Hepatocyte (in vitro differentiated cells): ENCODE data around the gene MAP3K20. TPM values are rescaled to one million over a fixed set of nuclear protein-coding genes. Genes with fewer than 3 reads are reported as not detected.

ENCODE experiments used
- DNase-seq: peaks from one replicate; pipeline ENCODE4 v3.0.0-alpha.2; 2016; ENCODE audit warnings: low spot score
- H2AFZ ChIP-seq: fragments of 200-600 bp; sonication (generic); 2 replicates; pipeline ENCODE4 v1.6.0; 2016; ENCODE audit warnings: antibody characterized with exemption, mild to moderate bottlenecking
- H3K27ac ChIP-seq: fragments of 200-600 bp; sonication (generic); 2 replicates; pipeline ENCODE4 v1.5.1; 2016; ENCODE audit warnings: mild to moderate bottlenecking
- H3K27me3 ChIP-seq: fragments of 200-600 bp; sonication (generic); 2 replicates; pipeline ENCODE4 v1.6.1; 2016
- H3K36me3 ChIP-seq: fragments of 200-600 bp; sonication (generic); replicated peaks from 2 replicates; pipeline ENCODE4 v1.5.1; 2016; ENCODE audit warnings: low read depth; ENCODE audit not compliant: insufficient read depth
- H3K4me1 ChIP-seq: fragments of 200-600 bp; sonication (generic); 2 replicates; pipeline ENCODE4 v1.5.1; 2016; ENCODE audit warnings: mild to moderate bottlenecking, moderate library complexity; ENCODE audit not compliant: insufficient read depth
- H3K4me2 ChIP-seq: fragments of 200-600 bp; sonication (generic); 2 replicates; pipeline ENCODE4 v1.6.0; 2016
- H3K4me3 ChIP-seq: fragments of 200-600 bp; sonication (generic); 2 replicates; pipeline ENCODE4 v1.5.1; 2016; ENCODE audit warnings: mild to moderate bottlenecking
- H3K79me2 ChIP-seq: fragments of 200-600 bp; sonication (generic); 2 replicates; pipeline ENCODE4 v1.6.0; 2017; ENCODE audit warnings: mild to moderate bottlenecking
- H3K9me2 ChIP-seq: fragments of 200-600 bp; sonication (generic); replicated peaks from 2 replicates; pipeline ENCODE4 v1.6.0; 2017; ENCODE audit warnings: mild to moderate bottlenecking; ENCODE audit not compliant: insufficient read depth
- H3K9me3 ChIP-seq: fragments of 200-600 bp; sonication (generic); 2 replicates; pipeline ENCODE4 v1.5.1; 2016; ENCODE audit warnings: low read depth, mild to moderate bottlenecking
- H4K20me1 ChIP-seq: fragments of 200-600 bp; sonication (generic); 2 replicates; pipeline ENCODE4 v1.6.0; 2016; ENCODE audit warnings: mild to moderate bottlenecking; ENCODE audit not compliant: insufficient read depth, poor library complexity, severe bottlenecking
- EZH2 ChIP-seq: fragments of 200-600 bp; sonication (generic); IDR thresholded peaks from 2 replicates; pipeline ENCODE4 v1.6.1; 2016; ENCODE audit warnings: antibody characterized with exemption, mild to moderate bottlenecking, borderline replicate concordance
- EZH2phosphoT487 ChIP-seq: fragments of 200-600 bp; sonication (generic); IDR thresholded peaks from one replicate; pipeline ENCODE4 v1.6.1; 2018; ENCODE audit warnings: antibody characterized with exemption, mild to moderate bottlenecking, low read depth, moderate library complexity; ENCODE audit not compliant: unreplicated experiment, severe bottlenecking
- WGBS: methylation state at CpG from one replicate; pipeline ENCODE4 v1.1.6; 2016; ENCODE audit warnings: low lambda C conversion rate; ENCODE audit errors: missing lambda C conversion rate; 5-methylcytosine and 5-hydroxymethylcytosine counted together
- polyA plus RNA-seq: library from polyadenylated mRNA; unstranded; fragments of >200 nt; fragmentation: Nextera tagmentation; extraction: Ambion mirVana; gene quantifications from 2 replicates; pipeline ENCODE4 v1.2.1, GENCODE V29; 2016
- total RNA-seq: library from RNA; depleted of rRNA; stranded (reverse); fragments of >200 nt; gene quantifications from 2 replicates; pipeline ENCODE4 v1.2.3, GENCODE V29; 2014
- TF ChIP-seq, protein P1 (sequence below): fragments of 200-600 bp; sonication (generic); IDR thresholded peaks from 2 replicates; pipeline ENCODE4 v1.5.1; 2016; ENCODE audit warnings: antibody characterized with exemption, mild to moderate bottlenecking; ENCODE audit not compliant: poor library complexity

The MAP3K20 gene
- total and polyA plus RNA-seq, 2 experiments from 2014 or later, result 16.5 to 23.3 TPM

DNA sequence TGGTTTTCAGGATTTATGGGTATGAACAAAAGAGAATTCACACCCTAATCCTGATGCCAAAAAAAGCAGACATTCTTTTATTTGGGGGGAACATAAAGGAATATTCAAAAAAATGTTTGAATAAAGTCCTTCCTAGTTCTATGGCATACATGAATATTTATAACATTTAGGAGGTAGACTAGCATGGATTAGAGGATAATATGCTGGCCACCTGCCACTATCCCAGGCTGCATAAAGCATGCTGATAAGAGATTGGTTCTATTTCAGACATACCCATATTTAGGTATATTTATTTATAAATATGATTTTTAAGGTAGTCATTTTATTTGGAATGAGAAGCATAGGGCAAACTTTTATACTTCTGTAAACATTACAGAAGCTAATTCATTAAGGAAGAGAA is 34.9 kb upstream of the MAP3K20 start:
- no peak overlapping the region for H2AFZ ChIP-seq
- no peak overlapping the region for H3K4me3 ChIP-seq
- no peaks in the 10 kb centered on the region for H4K20me1 ChIP-seq
- no peak for DNase-seq
- no peaks in the 10 kb centered on the region for H3K79me2 ChIP-seq
- peaks cover 33% of the 10 kb centered on the region for H3K4me1 ChIP-seq
- no peaks in the 10 kb centered on the region for H3K9me3 ChIP-seq
- H3K27me3 ChIP-seq, result no peaks in the 10 kb centered on the region
- no peak overlapping the region for H3K27ac ChIP-seq
- TF ChIP-seq, protein P1, sequence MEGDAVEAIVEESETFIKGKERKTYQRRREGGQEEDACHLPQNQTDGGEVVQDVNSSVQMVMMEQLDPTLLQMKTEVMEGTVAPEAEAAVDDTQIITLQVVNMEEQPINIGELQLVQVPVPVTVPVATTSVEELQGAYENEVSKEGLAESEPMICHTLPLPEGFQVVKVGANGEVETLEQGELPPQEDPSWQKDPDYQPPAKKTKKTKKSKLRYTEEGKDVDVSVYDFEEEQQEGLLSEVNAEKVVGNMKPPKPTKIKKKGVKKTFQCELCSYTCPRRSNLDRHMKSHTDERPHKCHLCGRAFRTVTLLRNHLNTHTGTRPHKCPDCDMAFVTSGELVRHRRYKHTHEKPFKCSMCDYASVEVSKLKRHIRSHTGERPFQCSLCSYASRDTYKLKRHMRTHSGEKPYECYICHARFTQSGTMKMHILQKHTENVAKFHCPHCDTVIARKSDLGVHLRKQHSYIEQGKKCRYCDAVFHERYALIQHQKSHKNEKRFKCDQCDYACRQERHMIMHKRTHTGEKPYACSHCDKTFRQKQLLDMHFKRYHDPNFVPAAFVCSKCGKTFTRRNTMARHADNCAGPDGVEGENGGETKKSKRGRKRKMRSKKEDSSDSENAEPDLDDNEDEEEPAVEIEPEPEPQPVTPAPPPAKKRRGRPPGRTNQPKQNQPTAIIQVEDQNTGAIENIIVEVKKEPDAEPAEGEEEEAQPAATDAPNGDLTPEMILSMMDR, result no peak
- TF ChIP-seq EZH2phosphoT487, result no peak
- no peak for TF ChIP-seq EZH2
- H3K4me2 ChIP-seq, result no peak overlapping the region
- no peaks in the 10 kb centered on the region for H3K9me2 ChIP-seq
- no peaks in the 10 kb centered on the region for H3K36me3 ChIP-seq

DNA sequence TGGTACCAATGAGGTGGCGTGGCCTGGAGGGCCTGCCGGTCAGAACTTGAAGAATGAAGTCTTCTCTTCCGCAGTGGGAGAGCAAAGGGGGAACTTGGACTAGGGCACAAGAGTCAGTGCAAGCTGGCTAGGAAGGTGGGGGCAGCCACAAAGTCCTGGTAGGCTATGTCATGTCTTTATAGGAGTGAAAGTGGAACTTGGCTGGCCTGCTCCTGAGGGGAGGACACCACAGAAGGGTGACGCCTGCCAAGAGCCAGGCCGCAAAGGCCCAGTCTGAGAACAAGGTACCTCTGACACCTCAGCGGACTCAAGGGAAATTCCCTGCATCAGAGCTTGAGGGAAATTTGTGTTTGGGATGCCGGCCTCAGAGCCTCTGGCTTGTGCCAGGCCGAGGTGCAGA is 32.2 kb upstream of the MAP3K20 start:
- H3K27me3 ChIP-seq, result no peaks in the 10 kb centered on the region
- WGBS, result 98% methylated on average over 8 of the region's 8 CpGs
- no peak overlapping the region for H2AFZ ChIP-seq
- H3K9me3 ChIP-seq, result no peaks in the 10 kb centered on the region
- no peak overlapping the region for H3K27ac ChIP-seq
- H3K79me2 ChIP-seq, result no peaks in the 10 kb centered on the region
- H3K4me1 ChIP-seq, result peaks cover 19% of the 10 kb centered on the region
- H3K36me3 ChIP-seq, result no peaks in the 10 kb centered on the region
- no peaks in the 10 kb centered on the region for H4K20me1 ChIP-seq
- no peaks in the 10 kb centered on the region for H3K9me2 ChIP-seq
- no peak overlapping the region for H3K4me3 ChIP-seq
- H3K4me2 ChIP-seq, result no peak overlapping the region
- TF ChIP-seq EZH2phosphoT487 (no peak), EZH2 (no peak)
- DNase-seq, result no peak

DNA sequence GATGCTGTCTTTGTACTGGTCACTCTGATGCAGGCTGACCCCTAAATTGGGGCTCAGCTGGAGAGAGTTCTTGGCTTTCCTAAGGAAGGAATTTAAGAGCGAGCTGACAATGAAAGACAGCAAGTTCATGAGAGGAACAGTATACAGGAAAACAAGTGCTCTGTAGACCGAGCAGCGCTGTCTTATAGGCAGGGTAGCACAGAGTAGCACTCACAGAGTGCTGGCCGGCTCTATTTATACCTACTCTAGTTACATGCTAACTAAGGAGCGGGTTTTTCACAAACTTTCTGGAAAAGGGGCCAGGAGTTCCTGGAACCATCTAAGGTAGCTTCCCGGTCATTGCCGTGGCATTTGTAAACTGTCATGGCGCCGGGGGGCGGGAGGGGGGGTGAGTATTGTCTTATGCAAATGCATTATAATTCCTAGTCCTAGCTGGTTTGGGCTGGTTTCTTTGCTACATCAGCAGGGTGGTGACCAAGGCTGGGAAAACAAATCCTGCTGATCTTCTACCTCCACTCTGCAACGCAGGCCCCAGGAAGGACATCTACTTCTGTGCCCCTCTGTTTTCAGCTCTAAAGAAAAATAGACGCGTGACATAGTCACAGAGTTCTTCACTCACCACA is 31.6 kb upstream of the MAP3K20 start:
- peaks cover 18% of the 10 kb centered on the region for H3K4me1 ChIP-seq
- H3K79me2 ChIP-seq, result no peaks in the 10 kb centered on the region
- H3K27ac ChIP-seq, result peak overlapping the region; percentile 14
- no peaks in the 10 kb centered on the region for H3K9me2 ChIP-seq
- H3K9me3 ChIP-seq, result no peaks in the 10 kb centered on the region
- H3K4me2 ChIP-seq, result no peak overlapping the region
- TF ChIP-seq, protein P1, result no peak
- no peak for TF ChIP-seq EZH2phosphoT487
- no peak for TF ChIP-seq EZH2
- no peak overlapping the region for H3K4me3 ChIP-seq
- no peak overlapping the region for H2AFZ ChIP-seq
- H3K36me3 ChIP-seq, result no peaks in the 10 kb centered on the region
- H3K27me3 ChIP-seq, result no peaks in the 10 kb centered on the region
- 92% methylated on average over 13 of the region's 13 CpGs for WGBS
- DNase-seq, result no peak
- no peaks in the 10 kb centered on the region for H4K20me1 ChIP-seq

DNA sequence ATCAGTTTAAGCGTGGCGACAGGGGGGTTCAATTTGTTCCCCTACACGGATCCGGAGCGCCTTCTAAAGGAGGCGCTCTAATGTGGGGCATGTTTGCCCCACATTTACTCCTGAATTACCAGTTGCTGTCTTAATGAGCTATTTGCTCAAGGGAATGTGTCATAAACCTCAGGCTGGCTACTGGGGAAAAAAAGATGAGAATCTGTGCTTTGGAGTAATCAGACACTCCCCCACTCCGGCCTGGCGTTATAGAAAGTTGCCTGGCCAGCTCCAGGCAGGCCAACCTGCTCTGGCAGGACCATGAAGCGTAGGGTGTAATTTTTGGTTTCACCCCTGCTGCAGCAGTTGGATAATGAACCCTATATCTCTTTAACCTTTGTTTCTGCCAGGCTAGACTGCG is 31.0 kb upstream of the MAP3K20 start:
- H3K27me3 ChIP-seq, result no peaks in the 10 kb centered on the region
- DNase-seq, result no peak
- no peaks in the 10 kb centered on the region for H3K36me3 ChIP-seq
- WGBS, result 73% methylated on average over 10 of the region's 10 CpGs
- H3K4me3 ChIP-seq, result no peak overlapping the region
- H3K4me1 ChIP-seq, result peaks cover 22% of the 10 kb centered on the region
- H4K20me1 ChIP-seq, result no peaks in the 10 kb centered on the region
- no peak for TF ChIP-seq EZH2phosphoT487
- TF ChIP-seq, protein P1, result no peak
- TF ChIP-seq EZH2, result no peak
- H2AFZ ChIP-seq, result no peak overlapping the region
- H3K9me3 ChIP-seq, result no peaks in the 10 kb centered on the region
- no peaks in the 10 kb centered on the region for H3K79me2 ChIP-seq
- no peaks in the 10 kb centered on the region for H3K9me2 ChIP-seq
- peak overlapping the region; percentile 14 for H3K27ac ChIP-seq
- no peak overlapping the region for H3K4me2 ChIP-seq
